ENCODE data around the gene MCCC1.
"Not testable (repeated sequence)": the region's sequence is repeated elsewhere in the genome, so short reads cannot be mapped to it uniquely, and the experiment has no call there.

DNA sequence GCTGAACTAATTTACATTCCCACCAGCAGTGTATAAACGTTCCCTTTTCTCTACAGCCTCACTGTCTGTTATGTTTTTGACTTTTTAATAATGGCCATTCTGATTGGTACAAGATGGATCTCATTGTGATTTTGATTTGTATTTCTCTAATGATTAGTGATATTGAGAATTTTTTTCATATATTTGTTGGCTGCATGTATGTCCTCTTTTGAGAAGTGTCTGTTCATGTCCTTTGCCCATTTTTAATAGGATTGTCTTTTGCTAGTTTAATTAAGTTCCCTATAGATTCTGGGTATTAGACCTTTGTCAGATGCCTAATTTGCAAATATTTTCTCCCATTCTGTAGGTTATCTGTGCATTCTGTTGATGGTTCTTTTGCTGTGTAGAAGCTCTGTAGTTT lies 10.6 kb upstream of the MCCC1 start:
- TF ChIP-seq, protein P1, sequence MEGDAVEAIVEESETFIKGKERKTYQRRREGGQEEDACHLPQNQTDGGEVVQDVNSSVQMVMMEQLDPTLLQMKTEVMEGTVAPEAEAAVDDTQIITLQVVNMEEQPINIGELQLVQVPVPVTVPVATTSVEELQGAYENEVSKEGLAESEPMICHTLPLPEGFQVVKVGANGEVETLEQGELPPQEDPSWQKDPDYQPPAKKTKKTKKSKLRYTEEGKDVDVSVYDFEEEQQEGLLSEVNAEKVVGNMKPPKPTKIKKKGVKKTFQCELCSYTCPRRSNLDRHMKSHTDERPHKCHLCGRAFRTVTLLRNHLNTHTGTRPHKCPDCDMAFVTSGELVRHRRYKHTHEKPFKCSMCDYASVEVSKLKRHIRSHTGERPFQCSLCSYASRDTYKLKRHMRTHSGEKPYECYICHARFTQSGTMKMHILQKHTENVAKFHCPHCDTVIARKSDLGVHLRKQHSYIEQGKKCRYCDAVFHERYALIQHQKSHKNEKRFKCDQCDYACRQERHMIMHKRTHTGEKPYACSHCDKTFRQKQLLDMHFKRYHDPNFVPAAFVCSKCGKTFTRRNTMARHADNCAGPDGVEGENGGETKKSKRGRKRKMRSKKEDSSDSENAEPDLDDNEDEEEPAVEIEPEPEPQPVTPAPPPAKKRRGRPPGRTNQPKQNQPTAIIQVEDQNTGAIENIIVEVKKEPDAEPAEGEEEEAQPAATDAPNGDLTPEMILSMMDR (IDR thresholded peaks at IDR 0.05; ENCODE audit: low read length): not testable (repeated sequence)
- not testable (repeated sequence) for TF ChIP-seq EZH2 (optimal IDR thresholded peaks at IDR 0.05; ENCODE audit: low read depth, low read length); EZH2phosphoT487 (IDR thresholded peaks at IDR 0.05; ENCODE audit: low read length)

Data from MM.1S (cell line).